Testis (tissue), 2 donors: ENCODE measurements around the gene DPH2.

Experiments
- CTCF ChIP-seq, 3 experiments: fragments of 450-650 bp in 2 of 3; fragments of 200-600 bp in 1 of 3; sonication (generic) in 1 of 3; IDR thresholded peaks; one replicate each; pipeline ENCODE4 v1.5.1; 2016 to 2019; ENCODE audit warnings: antibody characterized with exemption in 3 of 3, mild to moderate bottlenecking in 2 of 3, moderate library complexity in 1 of 3
- POLR2A ChIP-seq: fragments of 450-650 bp; IDR thresholded peaks from one replicate; pipeline ENCODE4 v1.6.1; 2017; ENCODE audit warnings: antibody characterized with exemption, mild to moderate bottlenecking, moderate library complexity

- TF ChIP-seq CTCF (IDR thresholded peaks at IDR 0.05) (no peak), POLR2A (no peak)
Observed at GRCh38 chr1:43999455-43999854, 29.6 kb downstream of the DPH2 start.
